ENCODE data around the gene RNF187. TPM values are rescaled to one million over a fixed set of nuclear protein-coding genes. Genes with fewer than 3 reads are reported as not detected.
"Not testable (repeated sequence)": the region's sequence is repeated elsewhere in the genome, so short reads cannot be mapped to it uniquely, and the experiment has no call there.

The RNF187 gene
- total RNA-seq, 2 donors from 2014 or later = 103 to 112 TPM

DNA sequence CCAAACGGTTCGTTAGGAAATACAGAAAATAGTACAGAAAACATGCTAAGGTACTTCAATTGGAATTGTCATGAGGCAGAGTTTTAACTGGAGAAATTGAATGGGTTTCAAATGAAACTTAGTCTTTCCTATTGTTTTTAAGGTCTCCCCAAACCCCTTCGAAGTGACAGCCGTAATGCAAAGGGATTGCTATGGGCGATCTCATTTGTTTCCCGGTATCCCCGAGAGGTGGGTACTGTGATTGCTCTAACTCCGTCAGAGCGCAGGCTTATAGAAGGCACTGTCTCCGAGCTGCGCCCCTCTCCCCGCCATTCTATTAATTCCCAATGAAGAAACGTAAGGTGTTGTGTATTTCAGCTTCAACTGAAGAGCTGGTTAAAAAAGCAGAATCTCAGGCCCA lies 22.0 kb upstream of the RNF187 start:
- Histone ChIP-seq H3K9me3 (ENCODE audit: control insufficient read depth, low read length) (no peaks in the 10 kb centered on the region), H3K27me3 (ENCODE audit: control insufficient read depth, insufficient read depth, low read length, poor library complexity, severe bottlenecking) (peaks cover 64% of the 10 kb centered on the region), H3K4me3 (ENCODE audit: low read length) (peak overlapping the region; percentile 78), H3K36me3 (ENCODE audit: control insufficient read depth, insufficient read depth, low read length) (no peaks in the 10 kb centered on the region), H3K9ac (ENCODE audit: extremely low read depth, low read length, poor library complexity, severe bottlenecking) (no peak overlapping the region), H3K27ac (ENCODE audit: low read depth, low read length) (peak overlapping the region; percentile 97), H3K4me1 (ENCODE audit: control insufficient read depth, insufficient read depth, low read length) (no peaks in the 10 kb centered on the region)
- Mint-ChIP-seq H3K4me1 (peaks cover 4% of the 10 kb centered on the region), H3K27me3 (ENCODE audit: insufficient read depth) (peaks cover 92% of the 10 kb centered on the region), H3K4me3 (peak overlapping the region; percentile 50), H3K36me3 (ENCODE audit: low read depth) (no peaks in the 10 kb centered on the region), H3K27ac (no peak overlapping the region), H3K9me3 (no peaks in the 10 kb centered on the region)
- DNase-seq = no peak
- TF ChIP-seq, protein P1, sequence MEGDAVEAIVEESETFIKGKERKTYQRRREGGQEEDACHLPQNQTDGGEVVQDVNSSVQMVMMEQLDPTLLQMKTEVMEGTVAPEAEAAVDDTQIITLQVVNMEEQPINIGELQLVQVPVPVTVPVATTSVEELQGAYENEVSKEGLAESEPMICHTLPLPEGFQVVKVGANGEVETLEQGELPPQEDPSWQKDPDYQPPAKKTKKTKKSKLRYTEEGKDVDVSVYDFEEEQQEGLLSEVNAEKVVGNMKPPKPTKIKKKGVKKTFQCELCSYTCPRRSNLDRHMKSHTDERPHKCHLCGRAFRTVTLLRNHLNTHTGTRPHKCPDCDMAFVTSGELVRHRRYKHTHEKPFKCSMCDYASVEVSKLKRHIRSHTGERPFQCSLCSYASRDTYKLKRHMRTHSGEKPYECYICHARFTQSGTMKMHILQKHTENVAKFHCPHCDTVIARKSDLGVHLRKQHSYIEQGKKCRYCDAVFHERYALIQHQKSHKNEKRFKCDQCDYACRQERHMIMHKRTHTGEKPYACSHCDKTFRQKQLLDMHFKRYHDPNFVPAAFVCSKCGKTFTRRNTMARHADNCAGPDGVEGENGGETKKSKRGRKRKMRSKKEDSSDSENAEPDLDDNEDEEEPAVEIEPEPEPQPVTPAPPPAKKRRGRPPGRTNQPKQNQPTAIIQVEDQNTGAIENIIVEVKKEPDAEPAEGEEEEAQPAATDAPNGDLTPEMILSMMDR (conservative IDR thresholded peaks at IDR 0.05) = no peak
- 59 to 69% methylated on average over 13 of the region's 13 CpGs for WGBS, 2 experiments (ENCODE audit: insufficient coverage in 1 of 2, insufficient read length in 1 of 2)

DNA sequence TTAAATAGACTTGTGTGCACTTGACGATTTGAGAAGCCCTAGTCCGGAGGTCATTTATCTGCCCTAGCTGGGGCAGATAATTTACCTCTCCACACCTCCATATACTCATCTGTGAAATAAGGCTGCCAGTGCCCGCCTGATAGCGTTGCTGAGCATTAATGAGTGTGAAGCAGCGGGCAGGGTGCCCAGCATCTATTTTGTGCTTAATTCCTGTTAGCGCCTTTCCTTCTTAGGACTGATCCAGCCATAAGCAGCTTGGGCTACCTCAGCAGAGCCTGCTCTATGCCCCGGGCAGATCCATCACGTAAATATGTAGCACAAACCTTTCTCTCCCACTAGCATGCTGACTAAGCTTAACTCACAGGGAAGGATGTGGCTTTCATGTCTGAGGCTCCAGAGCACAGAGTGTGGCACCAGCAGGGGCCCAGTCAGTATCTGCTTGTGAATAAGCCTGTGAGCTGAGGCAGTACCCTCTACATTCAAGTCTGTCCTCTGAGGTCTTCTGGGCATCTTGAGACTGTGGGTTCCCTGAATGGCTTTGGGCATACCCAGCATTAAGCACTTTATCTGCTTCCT lies 21.5 kb upstream of the RNF187 start:
- no peaks in the 10 kb centered on the region for H3K9me3 ChIP-seq (ENCODE audit: control insufficient read depth, low read length)
- peaks cover 4% of the 10 kb centered on the region for H3K4me1 Mint-ChIP-seq
- 89 to 91% methylated on average over 5 to 8 of the region's 8 CpGs for WGBS, 2 experiments (ENCODE audit: insufficient coverage in 1 of 2, insufficient read length in 1 of 2)
- H3K27ac ChIP-seq (ENCODE audit: low read depth, low read length) = no peak overlapping the region
- peak overlapping the region; percentile 50 for H3K4me3 Mint-ChIP-seq
- peak overlapping the region; percentile 78 for H3K4me3 ChIP-seq (ENCODE audit: low read length)
- no peak overlapping the region for H3K27ac Mint-ChIP-seq
- no peaks in the 10 kb centered on the region for H3K9me3 Mint-ChIP-seq
- TF ChIP-seq, protein P1 (conservative IDR thresholded peaks at IDR 0.05) = no peak
- H3K27me3 ChIP-seq (ENCODE audit: control insufficient read depth, insufficient read depth, low read length, poor library complexity, severe bottlenecking) = peaks cover 64% of the 10 kb centered on the region
- H3K36me3 ChIP-seq (ENCODE audit: control insufficient read depth, insufficient read depth, low read length) = no peaks in the 10 kb centered on the region
- peaks cover 88% of the 10 kb centered on the region for H3K27me3 Mint-ChIP-seq (ENCODE audit: insufficient read depth)
- no peak overlapping the region for H3K9ac ChIP-seq (ENCODE audit: extremely low read depth, low read length, poor library complexity, severe bottlenecking)
- no peak for DNase-seq
- H3K4me1 ChIP-seq (ENCODE audit: control insufficient read depth, insufficient read depth, low read length) = no peaks in the 10 kb centered on the region
- no peaks in the 10 kb centered on the region for H3K36me3 Mint-ChIP-seq (ENCODE audit: low read depth)

DNA sequence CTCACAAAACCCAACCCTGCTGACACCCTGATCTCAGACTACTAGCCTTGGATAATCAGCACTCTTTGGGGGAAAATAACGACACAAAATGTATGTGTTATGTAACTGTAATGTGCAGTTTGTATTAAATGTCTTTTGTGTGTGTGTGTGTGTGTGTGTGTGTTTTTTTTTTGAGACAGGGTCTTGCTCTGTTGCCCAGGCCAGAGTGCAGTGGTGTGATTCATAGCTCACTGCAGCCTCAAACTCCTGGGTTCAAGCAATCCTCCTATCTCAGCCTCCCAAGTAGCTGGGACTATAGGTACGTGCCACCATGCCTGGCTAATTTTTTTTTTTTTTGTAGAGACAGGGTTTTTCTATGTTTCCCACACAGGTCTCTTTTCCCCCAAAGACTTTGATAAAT lies 19.0 kb upstream of the RNF187 start:
- not testable (repeated sequence) for H3K4me3 ChIP-seq (ENCODE audit: low read length); H3K27ac Mint-ChIP-seq; H3K36me3 Mint-ChIP-seq (ENCODE audit: low read depth); H3K27ac ChIP-seq (ENCODE audit: low read depth, low read length); H3K9me3 ChIP-seq (ENCODE audit: control insufficient read depth, low read length); H3K4me1 ChIP-seq (ENCODE audit: control insufficient read depth, insufficient read depth, low read length); H3K4me3 Mint-ChIP-seq; H3K9ac ChIP-seq (ENCODE audit: extremely low read depth, low read length, poor library complexity, severe bottlenecking); H3K4me1 Mint-ChIP-seq; H3K36me3 ChIP-seq (ENCODE audit: control insufficient read depth, insufficient read depth, low read length); H3K9me3 Mint-ChIP-seq; DNase-seq
- H3K27me3 Mint-ChIP-seq (ENCODE audit: insufficient read depth) = peaks cover 65% of the 10 kb centered on the region
- H3K27me3 ChIP-seq (ENCODE audit: control insufficient read depth, insufficient read depth, low read length, poor library complexity, severe bottlenecking) = peaks cover 48% of the 10 kb centered on the region
- 100% methylated on average over 1 to 2 of the region's 2 CpGs for WGBS, 2 experiments (ENCODE audit: insufficient coverage in 1 of 2, insufficient read length in 1 of 2)

Measured in endodermal cell (in vitro differentiated cells).